Fibroblast of lung (primary cell): ENCODE measurements around the gene GRIK1. TPM values are rescaled to one million over a fixed set of nuclear protein-coding genes. Genes with fewer than 3 reads are reported as not detected.

Source experiments
- DNase-seq, 2 donors: peaks; one replicate each; pipeline versions ENCODE4 v3.0.0 to v3.0.0-alpha.2; 2010; ENCODE audit warnings: low read depth in 2 of 2
- H2AFZ ChIP-seq: 2 replicates; pipeline ENCODE4 v1.5.1; 2012; ENCODE audit warnings: low read length, control low read depth, inconsistent platforms
- H3K27ac ChIP-seq: 2 replicates; pipeline ENCODE4 v1.5.1; 2011; ENCODE audit warnings: low read length, control low read depth; ENCODE audit not compliant: insufficient read depth
- H3K27me3 ChIP-seq: 2 replicates; pipeline ENCODE4 v1.5.1; 2011; ENCODE audit warnings: mild to moderate bottlenecking, low read length; ENCODE audit not compliant: control insufficient read depth, insufficient read depth
- H3K36me3 ChIP-seq: 2 replicates; pipeline ENCODE4 v1.5.1; 2011; ENCODE audit warnings: low read length; ENCODE audit not compliant: control insufficient read depth, insufficient read depth
- H3K4me1 ChIP-seq: 2 replicates; pipeline ENCODE4 v1.5.1; 2011; ENCODE audit warnings: low read length; ENCODE audit not compliant: control insufficient read depth, insufficient read depth; ENCODE audit errors: extremely low read depth
- H3K4me2 ChIP-seq: 2 replicates; pipeline ENCODE4 v1.5.1; 2011; ENCODE audit warnings: low read length, control low read depth; ENCODE audit not compliant: insufficient read depth; ENCODE audit errors: extremely low read depth
- H3K4me3 ChIP-seq, 4 experiments: fragments of 200-600 bp in 1 of 4; sonication (generic) in 1 of 4; replicated peaks in 1 of 4; 2 replicates each; pipeline ENCODE4 v1.5.1; 2011 to 2016; ENCODE audit warnings: low read length in 4 of 4, low read depth in 3 of 4, mild to moderate bottlenecking in 3 of 4, control low read depth in 2 of 4, inconsistent platforms in 1 of 4, mixed read lengths in 1 of 4; ENCODE audit not compliant: insufficient read depth in 1 of 4; ENCODE audit errors: control extremely low read depth in 1 of 4
- H3K79me2 ChIP-seq: 2 replicates; pipeline ENCODE4 v1.5.1; 2012; ENCODE audit warnings: mild to moderate bottlenecking, low read length, inconsistent platforms; ENCODE audit not compliant: control insufficient read depth, insufficient read depth
- H3K9ac ChIP-seq: 2 replicates; pipeline ENCODE4 v1.5.1; 2011; ENCODE audit warnings: mild to moderate bottlenecking, low read length, control low read depth; ENCODE audit not compliant: insufficient read depth
- H3K9me3 ChIP-seq: 2 replicates; pipeline ENCODE4 v1.5.1; 2012; ENCODE audit warnings: low read depth, low read length; ENCODE audit not compliant: control insufficient read depth, insufficient read depth
- H4K20me1 ChIP-seq: 2 replicates; pipeline ENCODE4 v1.5.1; 2011; ENCODE audit warnings: low read length; ENCODE audit not compliant: control insufficient read depth, insufficient read depth; ENCODE audit errors: extremely low read depth
- EZH2 ChIP-seq: IDR thresholded peaks from 2 replicates; pipeline ENCODE4 v1.5.1; 2012; ENCODE audit warnings: low read length, control low read depth, mild to moderate bottlenecking; ENCODE audit errors: missing control alignments
- polyA plus RNA-seq, 2 donors: library from polyadenylated mRNA; depleted of rRNA in 1 of 2; stranded (reverse) in 1 of 2; unstranded in 1 of 2; fragments of >200 nt; gene quantifications; 2 replicates each; pipeline ENCODE4 v1.2.1, GENCODE V29; 2011 to 2012; ENCODE audit warnings: missing spikeins in 1 of 2
- total RNA-seq: library from RNA; depleted of rRNA; stranded (reverse); fragments of >200 nt; gene quantifications from 2 replicates; pipeline ENCODE4 v1.2.1, GENCODE V29; 2014
- TF ChIP-seq, protein P1 (sequence below), 2 donors: IDR thresholded peaks in 1 of 2; conservative IDR thresholded peaks in 1 of 2; 1 replicate in 1 of 2; 2 replicates in 1 of 2; pipeline ENCODE4 v1.5.1; 2011 to 2012; ENCODE audit warnings: low read length in 2 of 2, control low read depth in 1 of 2, inconsistent platforms in 1 of 2, low read depth in 1 of 2, mild to moderate bottlenecking in 1 of 2

GRIK1 gene
- total and polyA plus RNA-seq, 2 donors (not counting 1 experiment from before 2014, with no cell fraction given), result not detected

DNA sequence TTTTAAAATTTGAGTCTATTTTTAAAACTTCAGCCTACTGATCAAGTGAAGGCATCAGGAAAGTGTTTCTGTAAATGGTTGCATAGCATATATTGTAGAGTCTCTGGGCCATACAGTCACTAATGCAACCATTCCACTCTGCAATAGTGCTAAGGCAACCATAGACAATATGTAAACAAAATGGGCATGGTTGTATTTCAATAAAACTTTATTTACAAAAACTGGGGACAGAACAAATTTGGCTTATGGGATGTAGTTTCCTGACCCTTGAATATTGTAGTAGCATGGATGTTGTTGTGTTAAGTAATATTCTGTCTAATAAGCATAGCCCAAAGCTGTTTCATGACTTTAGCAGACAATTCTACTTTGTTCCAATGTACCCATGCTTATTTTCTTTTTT, 117.7 kb downstream of the GRIK1 start:
- Histone ChIP-seq H3K9me3 (no peaks in the 10 kb centered on the region), H4K20me1 (no peaks in the 10 kb centered on the region), H3K9ac (no peak overlapping the region), H3K36me3 (no peaks in the 10 kb centered on the region), H3K4me2 (no peak overlapping the region), H3K79me2 (no peaks in the 10 kb centered on the region), H3K4me3 (no peak overlapping the region), H3K4me1 (no peaks in the 10 kb centered on the region), H2AFZ (no peak overlapping the region), H3K27me3 (no peaks in the 10 kb centered on the region), H3K27ac (no peak overlapping the region)
- DNase-seq, result no peak
- TF ChIP-seq, protein P1, sequence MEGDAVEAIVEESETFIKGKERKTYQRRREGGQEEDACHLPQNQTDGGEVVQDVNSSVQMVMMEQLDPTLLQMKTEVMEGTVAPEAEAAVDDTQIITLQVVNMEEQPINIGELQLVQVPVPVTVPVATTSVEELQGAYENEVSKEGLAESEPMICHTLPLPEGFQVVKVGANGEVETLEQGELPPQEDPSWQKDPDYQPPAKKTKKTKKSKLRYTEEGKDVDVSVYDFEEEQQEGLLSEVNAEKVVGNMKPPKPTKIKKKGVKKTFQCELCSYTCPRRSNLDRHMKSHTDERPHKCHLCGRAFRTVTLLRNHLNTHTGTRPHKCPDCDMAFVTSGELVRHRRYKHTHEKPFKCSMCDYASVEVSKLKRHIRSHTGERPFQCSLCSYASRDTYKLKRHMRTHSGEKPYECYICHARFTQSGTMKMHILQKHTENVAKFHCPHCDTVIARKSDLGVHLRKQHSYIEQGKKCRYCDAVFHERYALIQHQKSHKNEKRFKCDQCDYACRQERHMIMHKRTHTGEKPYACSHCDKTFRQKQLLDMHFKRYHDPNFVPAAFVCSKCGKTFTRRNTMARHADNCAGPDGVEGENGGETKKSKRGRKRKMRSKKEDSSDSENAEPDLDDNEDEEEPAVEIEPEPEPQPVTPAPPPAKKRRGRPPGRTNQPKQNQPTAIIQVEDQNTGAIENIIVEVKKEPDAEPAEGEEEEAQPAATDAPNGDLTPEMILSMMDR (conservative IDR thresholded peaks at IDR 0.05 in 1 of 2, IDR thresholded peaks at IDR 0.05 in 1 of 2; ENCODE audit: low read depth in 1 of 2, low read length in 2 of 2), result no peak
- no peak for TF ChIP-seq EZH2

DNA sequence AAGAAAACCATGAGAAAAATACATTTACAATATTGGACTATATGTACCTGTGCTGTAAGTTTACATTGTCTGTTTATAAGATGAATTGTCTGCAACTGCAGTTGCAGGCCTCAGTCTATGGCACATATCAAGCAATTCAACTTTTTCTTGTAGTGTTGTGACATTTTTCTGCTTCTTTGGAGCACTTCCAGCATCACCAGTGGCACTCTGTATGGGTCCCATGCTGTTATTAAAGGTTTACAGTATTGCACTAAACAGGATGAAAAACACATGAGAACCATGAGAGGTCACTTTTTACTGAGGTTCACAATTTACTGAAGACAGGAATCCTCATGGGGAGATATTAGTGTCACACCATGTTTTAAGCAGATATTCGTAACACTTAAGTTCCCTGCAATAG, 118.6 kb downstream of the GRIK1 start:
- H3K27me3 ChIP-seq, result no peaks in the 10 kb centered on the region
- H3K4me2 ChIP-seq, result no peak overlapping the region
- H2AFZ ChIP-seq, result no peak overlapping the region
- H3K9ac ChIP-seq, result no peak overlapping the region
- no peaks in the 10 kb centered on the region for H3K79me2 ChIP-seq
- no peak for DNase-seq
- no peak overlapping the region for H3K4me3 ChIP-seq
- TF ChIP-seq EZH2, result no peak
- TF ChIP-seq, protein P1 (conservative IDR thresholded peaks at IDR 0.05 in 1 of 2, IDR thresholded peaks at IDR 0.05 in 1 of 2; ENCODE audit: low read depth in 1 of 2, low read length in 2 of 2), result no peak
- H3K27ac ChIP-seq, result no peak overlapping the region
- no peaks in the 10 kb centered on the region for H3K36me3 ChIP-seq
- H3K4me1 ChIP-seq, result no peaks in the 10 kb centered on the region
- no peaks in the 10 kb centered on the region for H4K20me1 ChIP-seq
- no peaks in the 10 kb centered on the region for H3K9me3 ChIP-seq

DNA sequence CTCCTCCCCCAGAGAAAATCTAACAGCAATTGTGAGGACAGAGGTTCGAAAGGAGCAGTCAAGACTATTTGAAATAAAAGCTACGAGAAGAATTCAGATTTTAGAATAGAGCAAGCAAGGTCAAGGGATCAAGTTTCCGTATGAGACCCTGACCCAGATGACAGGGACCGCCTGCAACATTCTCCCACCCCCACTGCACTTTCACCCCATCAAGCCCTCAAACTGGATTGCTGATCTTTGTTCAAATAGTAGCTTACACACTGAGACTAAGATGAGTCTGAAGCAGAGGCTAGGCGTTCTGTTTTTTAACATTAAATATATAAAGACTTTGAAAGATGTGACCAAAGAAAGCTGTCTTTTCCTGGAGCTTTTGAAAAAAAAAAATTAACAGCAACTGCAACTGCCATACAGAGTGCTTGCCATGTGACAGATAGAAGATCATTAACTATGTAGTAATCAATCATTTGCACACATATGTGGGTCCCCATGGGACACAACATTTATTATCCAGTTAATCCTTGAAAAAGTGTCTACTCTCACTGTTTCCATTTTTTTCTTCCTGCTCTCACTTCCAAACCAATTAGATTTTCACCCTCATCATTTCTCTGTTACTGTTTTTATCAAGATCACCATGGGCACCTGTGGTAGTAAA, 120.0 kb downstream of the GRIK1 start:
- no peak overlapping the region for H2AFZ ChIP-seq
- no peak for DNase-seq
- no peak overlapping the region for H3K4me3 ChIP-seq

More for the DNA sequence above, 120.0 kb downstream of the GRIK1 start:
- Histone ChIP-seq H3K27ac (no peak overlapping the region), H3K9me3 (no peaks in the 10 kb centered on the region), H3K79me2 (no peaks in the 10 kb centered on the region), H3K27me3 (no peaks in the 10 kb centered on the region), H3K4me1 (no peaks in the 10 kb centered on the region), H4K20me1 (no peaks in the 10 kb centered on the region), H3K4me2 (no peak overlapping the region), H3K9ac (no peak overlapping the region), H3K36me3 (no peaks in the 10 kb centered on the region)
- TF ChIP-seq, protein P1 (conservative IDR thresholded peaks at IDR 0.05 in 1 of 2, IDR thresholded peaks at IDR 0.05 in 1 of 2; ENCODE audit: low read depth in 1 of 2, low read length in 2 of 2), result no peak
- no peak for TF ChIP-seq EZH2
